Ramos (cell line): Measurements from ENCODE around the gene LARGE1.

Experiments
- in situ Hi-C: fragments of 300-500 bp; cut with MboI; formaldehyde crosslinking; loops from one replicate; pipeline ENCODE4 v1.14.3; 2022; ENCODE audit warnings: low sequenced_read_pairs; ENCODE audit not compliant: unreplicated experiment

LARGE1 gene

DNA sequence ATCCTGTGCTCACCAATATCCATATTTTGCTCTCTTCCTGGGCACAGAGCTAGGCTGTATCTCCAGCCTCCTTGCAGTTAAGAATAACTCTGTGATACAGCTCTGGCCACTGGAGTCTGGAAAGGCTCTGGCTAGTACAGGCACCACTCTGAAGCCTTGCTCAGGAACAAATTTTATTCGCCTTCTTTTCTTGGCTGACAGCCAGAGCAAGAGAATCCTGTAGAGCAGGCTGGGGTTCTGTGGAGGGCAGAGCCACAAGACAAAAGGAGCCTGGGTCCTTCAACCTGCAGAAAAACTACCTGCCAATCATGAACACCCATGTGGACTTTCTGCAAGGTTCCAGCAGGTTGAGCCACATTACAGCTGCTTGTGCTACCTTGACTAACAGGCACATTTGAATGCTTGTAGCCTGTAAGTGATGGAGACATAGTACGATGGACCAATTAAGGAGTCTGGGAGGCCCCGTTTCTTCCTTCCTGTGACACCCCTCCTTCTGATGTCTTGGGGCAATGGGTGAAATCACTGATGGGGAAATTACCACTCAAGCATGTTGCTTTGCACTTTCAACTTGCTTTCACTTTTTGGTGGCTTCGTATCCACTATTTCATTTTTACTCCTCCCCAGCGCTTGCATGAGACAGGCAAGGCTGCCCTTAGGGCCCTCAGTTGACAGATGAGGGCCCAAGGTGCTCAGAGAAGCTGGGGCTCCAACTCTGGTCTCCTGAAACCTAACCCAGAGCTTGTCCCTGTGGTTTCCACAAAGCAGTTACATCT lies 594.9 kb downstream of the LARGE1 start:
- in situ Hi-C loops = no loop called here

GRCh38 chr22:33324228-33324627 lies 596.0 kb downstream of the LARGE1 start:
- in situ Hi-C loops = no loop called here

DNA sequence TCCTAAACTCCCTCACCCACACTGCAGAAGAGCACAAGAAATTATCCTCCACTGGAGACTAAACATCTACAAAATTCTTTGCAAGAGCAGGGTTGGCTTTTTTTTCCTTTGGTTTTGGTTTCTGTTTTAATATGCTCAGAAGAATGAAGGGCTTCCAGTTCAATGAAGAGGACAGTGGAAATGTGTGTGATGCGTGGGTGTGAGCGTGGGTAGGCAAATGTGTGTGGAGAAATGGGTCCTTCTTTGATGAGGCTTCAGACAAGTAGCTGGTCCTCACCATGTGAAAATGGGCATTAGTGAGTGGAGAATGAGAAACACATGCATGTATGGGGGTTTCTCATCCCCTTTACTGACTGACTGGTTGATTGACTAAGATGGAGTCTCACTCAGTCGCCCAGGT lies 598.8 kb downstream of the LARGE1 start:
- in situ Hi-C loops = no loop called here

GRCh38 chr22:33315954-33316353 lies 604.3 kb downstream of the LARGE1 start:
- in situ Hi-C loops = loop anchor here (10.0 kb wide), 1 partner anchor 529 kb away; no protein-coding TSS in a partner anchor

GRCh38 chr22:33315117-33315516 lies 605.2 kb downstream of the LARGE1 start:
- in situ Hi-C loops = loop anchor here (10.0 kb wide), 1 partner anchor 530 kb away; no protein-coding TSS in a partner anchor

- in situ Hi-C loops = loop anchor here (10.0 kb wide), 1 partner anchor 530 kb away; no protein-coding TSS in a partner anchor
These were observed 606.0 kb downstream of the LARGE1 start for GRCh38 chr22:33314316-33314715.

GRCh38 chr22:33303099-33303498 lies 617.2 kb downstream of the LARGE1 start:
- in situ Hi-C loops = loop anchor here (5.0 to 10.0 kb wide), 4 partner anchors 214 to 802 kb away; no protein-coding TSS in a partner anchor

- in situ Hi-C loops = loop anchor here (5.0 to 10.0 kb wide), 4 partner anchors 215 to 802 kb away; no protein-coding TSS in a partner anchor
These were observed 617.7 kb downstream of the LARGE1 start for GRCh38 chr22:33302549-33302948.

DNA sequence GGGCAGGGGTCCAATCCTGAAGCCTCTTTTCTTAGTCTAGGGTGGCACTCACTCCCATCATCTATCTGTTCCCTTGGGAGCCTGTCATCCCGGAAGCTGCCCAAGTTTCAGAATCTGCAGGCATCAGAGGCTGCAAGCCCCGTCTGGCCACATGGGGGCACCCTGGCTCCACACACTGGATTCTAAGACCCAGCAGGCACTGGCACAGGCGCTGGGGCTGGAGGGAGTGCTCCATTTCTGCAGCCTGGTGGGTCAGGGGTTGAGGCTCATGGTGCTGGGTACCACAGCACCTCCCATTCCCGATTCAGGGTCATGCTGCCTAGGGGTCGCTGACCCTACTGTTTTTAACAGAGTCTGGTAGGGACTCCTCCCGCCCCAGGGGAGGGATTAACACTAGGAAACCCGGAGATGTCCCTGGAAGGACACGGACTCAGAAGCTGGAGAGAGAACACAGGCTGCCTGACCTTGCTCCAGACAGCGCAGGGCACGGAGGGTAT lies 618.2 kb downstream of the LARGE1 start:
- in situ Hi-C loops = loop anchor here (5.0 to 10.0 kb wide), 4 partner anchors 215 to 803 kb away; no protein-coding TSS in a partner anchor

GRCh38 chr22:33300165-33300564 lies 620.1 kb downstream of the LARGE1 start:
- in situ Hi-C loops = loop anchor here (5.0 to 10.0 kb wide), 4 partner anchors 217 to 805 kb away; no protein-coding TSS in a partner anchor

DNA sequence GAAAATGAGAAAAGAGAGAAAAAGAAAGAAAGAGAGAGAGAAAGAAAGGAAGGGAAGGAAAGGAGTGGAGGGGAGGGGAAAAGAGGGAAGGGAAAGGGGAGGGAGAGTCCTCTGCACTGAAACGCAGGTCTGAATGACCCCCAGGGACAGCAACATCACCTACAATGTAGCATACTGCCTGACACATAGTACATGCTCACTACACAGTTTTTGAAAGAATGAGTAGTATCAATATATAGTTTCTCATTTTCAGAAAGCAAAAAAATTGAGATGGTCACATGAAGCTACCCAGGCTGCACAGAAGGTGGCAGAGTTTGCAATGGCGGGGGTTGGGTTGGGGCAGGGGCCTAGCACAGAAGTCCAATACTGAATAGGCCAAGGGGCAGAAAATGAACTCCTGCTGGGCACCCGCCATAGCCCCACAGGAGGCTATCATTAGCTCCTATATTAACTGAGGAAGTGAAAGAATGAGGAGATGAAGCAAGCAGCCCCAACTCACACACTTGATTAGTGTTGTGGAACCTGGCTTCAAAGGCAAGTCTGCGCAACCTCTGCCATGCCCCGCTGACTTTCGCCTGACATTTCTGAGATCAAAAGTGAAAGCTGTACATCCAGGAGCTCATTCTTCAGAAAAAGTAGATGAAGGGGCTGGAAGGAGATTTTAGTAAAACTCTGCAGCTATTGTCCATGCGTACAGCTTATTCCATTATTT lies 620.9 kb downstream of the LARGE1 start:
- in situ Hi-C loops = no loop called here

DNA sequence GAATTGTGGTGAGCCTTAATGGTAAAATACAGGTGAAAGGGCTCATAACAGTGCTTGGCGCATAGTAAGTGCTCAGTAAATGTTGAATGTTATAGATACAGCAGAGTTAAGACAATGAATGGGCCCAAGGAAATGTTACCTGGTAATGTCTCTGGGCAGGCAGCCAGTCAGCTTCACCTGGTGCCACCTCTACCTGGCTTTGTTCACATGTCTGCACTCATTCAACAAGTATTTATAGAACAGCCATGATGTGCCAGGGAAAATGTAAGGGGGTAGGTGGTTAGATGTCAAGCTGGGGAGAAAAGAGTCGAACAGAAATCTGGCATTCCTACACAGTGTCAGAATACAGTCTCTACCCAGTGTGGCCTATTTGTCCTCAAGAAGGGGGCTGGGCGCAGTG lies 623.3 kb downstream of the LARGE1 start:
- in situ Hi-C loops = no loop called here

GRCh38 chr22:33288078-33288477 lies 632.2 kb downstream of the LARGE1 start:
- in situ Hi-C loops = no loop called here

DNA sequence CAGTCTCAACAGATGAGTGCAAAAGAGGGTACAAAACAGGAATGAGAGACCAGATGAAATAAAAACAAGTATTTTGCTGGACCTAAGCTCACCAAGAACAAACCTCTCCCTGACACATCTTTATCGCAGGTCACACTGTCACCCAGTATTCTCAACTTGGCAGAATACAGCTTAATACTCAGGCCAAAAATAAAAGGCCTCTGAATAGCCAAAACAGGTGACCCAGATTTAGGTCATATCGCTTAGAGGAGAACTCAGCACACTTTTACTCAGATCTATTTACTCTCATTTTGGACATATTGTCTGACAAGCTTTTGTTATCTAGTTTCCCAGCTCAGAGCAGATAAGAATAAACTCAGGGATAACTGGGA lies 645.2 kb downstream of the LARGE1 start:
- in situ Hi-C loops = no loop called here

DNA sequence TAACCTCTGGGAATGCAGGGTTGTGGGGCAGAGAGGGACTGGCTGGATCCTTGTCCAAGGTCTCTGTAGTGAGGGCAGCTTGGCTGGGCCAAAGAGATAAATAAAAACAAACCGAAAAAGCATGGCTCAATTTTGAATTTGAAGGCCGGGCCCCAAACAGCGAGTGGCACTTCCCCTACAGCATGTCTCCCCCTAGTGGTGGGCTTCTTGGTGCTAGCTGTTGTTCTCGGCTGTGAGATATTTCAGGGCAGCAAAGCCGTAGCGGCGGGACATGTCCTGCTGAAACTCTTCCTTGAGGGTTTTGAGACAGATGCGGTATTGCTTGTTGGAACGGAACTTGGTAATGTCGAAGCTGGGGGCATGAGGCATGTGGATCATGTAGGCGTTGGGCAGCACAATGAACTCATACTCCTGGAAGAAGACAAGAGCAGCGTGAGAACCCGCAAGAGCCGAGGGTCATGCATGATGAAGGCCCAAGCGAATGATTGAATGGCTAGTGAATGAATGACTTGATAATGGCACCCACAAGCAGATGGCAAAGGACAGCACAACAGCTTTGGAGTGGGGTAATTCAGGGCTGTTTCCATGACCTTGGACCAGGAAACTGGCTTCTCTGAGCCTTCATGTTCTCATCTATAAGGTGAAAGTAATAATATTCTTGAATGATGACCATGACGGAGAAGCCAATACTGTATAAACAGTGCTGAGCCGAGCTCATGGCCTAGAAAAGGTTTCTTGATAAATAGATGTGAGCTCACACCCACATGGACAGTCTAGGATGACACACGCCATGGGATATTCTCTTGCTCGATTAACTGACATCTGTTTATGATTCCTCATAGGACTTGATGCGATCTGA lies 645.8 kb downstream of the LARGE1 start:
- in situ Hi-C loops = no loop called here

DNA sequence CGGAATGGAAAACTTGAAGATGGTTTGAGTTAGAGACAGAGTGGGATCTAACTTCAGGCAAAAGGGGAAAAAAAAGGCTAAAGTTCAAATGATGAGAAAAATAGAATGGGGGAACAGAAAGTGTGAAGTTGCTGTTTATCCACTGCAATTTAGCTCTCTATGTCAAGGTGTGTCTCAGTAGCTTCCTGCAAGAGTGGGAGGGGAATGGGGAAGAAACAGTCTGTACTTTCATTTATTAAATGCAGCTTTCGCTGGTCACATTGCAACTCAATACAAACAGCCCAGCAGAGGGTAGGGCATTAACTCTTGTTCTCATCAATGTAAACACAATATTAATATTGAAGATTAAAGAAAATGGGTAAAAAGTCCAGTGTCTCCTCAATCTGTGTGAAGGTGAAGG lies 647.4 kb downstream of the LARGE1 start:
- in situ Hi-C loops = no loop called here

DNA sequence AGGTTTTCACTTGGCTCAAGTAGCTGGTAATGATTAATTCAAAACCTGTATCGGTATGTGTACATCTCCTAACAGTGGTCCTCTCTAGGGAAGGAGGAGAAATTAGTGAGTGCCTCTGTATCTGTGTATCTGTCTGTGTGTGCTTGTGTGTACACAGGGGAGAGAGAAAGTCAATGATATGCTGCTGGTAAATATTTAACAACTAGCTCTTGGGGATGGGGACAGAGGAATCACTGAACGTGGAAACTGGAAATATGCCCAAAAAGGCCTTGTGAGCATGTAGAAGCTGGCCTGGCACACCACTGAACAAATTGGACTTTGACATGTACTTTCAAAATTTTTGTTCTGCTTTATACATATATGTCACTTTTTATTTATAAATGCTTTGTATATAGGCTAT lies 648.1 kb downstream of the LARGE1 start:
- in situ Hi-C loops = no loop called here

- in situ Hi-C loops = no loop called here
These were observed 648.7 kb downstream of the LARGE1 start for GRCh38 chr22:33271390-33272161.

- in situ Hi-C loops = no loop called here
These were observed 649.7 kb downstream of the LARGE1 start for GRCh38 chr22:33270596-33270995.
